GM12875 (cell line): ENCODE data around the gene PKD1.

Experiments
- H3K4me3 ChIP-seq: one replicate; pipeline ENCODE4 v1.5.1; 2011; ENCODE audit warnings: low read depth, low read length, control low read depth
- CTCF ChIP-seq: IDR thresholded peaks from 2 replicates; pipeline ENCODE4 v1.5.1; 2011; ENCODE audit warnings: low read depth, mild to moderate bottlenecking, control low read depth, inconsistent platforms, low read length, moderate library complexity, borderline replicate concordance; ENCODE audit not compliant: insufficient read depth

PKD1 gene

GRCh38 chr16:2170080-2170479, 34.4 kb upstream of the PKD1 start:
- no peak overlapping the region for H3K4me3 ChIP-seq
- no peak for TF ChIP-seq CTCF

- no peak for TF ChIP-seq CTCF
- no peak overlapping the region for H3K4me3 ChIP-seq
These were observed 31.5 kb upstream of the PKD1 start for GRCh38 chr16:2167068-2167638.

GRCh38 chr16:2166263-2167067, 30.8 kb upstream of the PKD1 start:
- TF ChIP-seq CTCF = no peak
- no peak overlapping the region for H3K4me3 ChIP-seq

GRCh38 chr16:2165861-2166260, 30.2 kb upstream of the PKD1 start:
- TF ChIP-seq CTCF = no peak
- H3K4me3 ChIP-seq = no peak overlapping the region

GRCh38 chr16:2163211-2163881, 27.6 kb upstream of the PKD1 start:
- no peak for TF ChIP-seq CTCF
- no peak overlapping the region for H3K4me3 ChIP-seq

GRCh38 chr16:2162676-2163118, 27.0 kb upstream of the PKD1 start:
- no peak overlapping the region for H3K4me3 ChIP-seq
- TF ChIP-seq CTCF = no peak
